WTC11 (cell line): ENCODE results near the gene FMO2.

Experiments used
- ATF3 ChIP-seq: sonication (generic); formaldehyde crosslinking; conservative IDR thresholded peaks from 2 replicates; pipeline ENCODE4 v1.8.1; 2022; ENCODE audit warnings: mild to moderate bottlenecking, missing genetic modification reagents
- CTCF ChIP-seq: fragments of 200-600 bp; IDR thresholded peaks from 2 replicates; pipeline ENCODE4 v1.8.0; 2022; ENCODE audit warnings: antibody characterized with exemption
- E2F1 ChIP-seq: sonication (generic); formaldehyde crosslinking; IDR thresholded peaks from 2 replicates; pipeline ENCODE4 v1.8.0; 2022; ENCODE audit warnings: mild to moderate bottlenecking, missing genetic modification reagents
- E2F5 ChIP-seq: sonication (generic); formaldehyde crosslinking; IDR thresholded peaks from 2 replicates; pipeline ENCODE4 v1.8.1; 2022; ENCODE audit warnings: mild to moderate bottlenecking, moderate library complexity, missing genetic modification reagents
- ETV6 ChIP-seq: sonication (generic); formaldehyde crosslinking; IDR thresholded peaks from 2 replicates; pipeline ENCODE4 v1.8.1; 2022; ENCODE audit warnings: mild to moderate bottlenecking, missing genetic modification reagents
- FOXP4 ChIP-seq: sonication (generic); formaldehyde crosslinking; IDR thresholded peaks from 2 replicates; pipeline ENCODE4 v1.8.0; 2022; ENCODE audit warnings: mild to moderate bottlenecking, missing genetic modification reagents
- GABPB1 ChIP-seq: sonication (generic); formaldehyde crosslinking; IDR thresholded peaks from 2 replicates; pipeline ENCODE4 v1.8.1; 2023; ENCODE audit warnings: mild to moderate bottlenecking, missing genetic modification reagents
- MXD4 ChIP-seq: fragments of 250-450 bp; sonication (Bioruptor Pico); IDR thresholded peaks from 2 replicates; pipeline ENCODE4 v1.8.0; 2021; ENCODE audit warnings: mild to moderate bottlenecking, moderate library complexity, borderline replicate concordance
- NFE2L1 ChIP-seq: sonication (generic); formaldehyde crosslinking; IDR thresholded peaks from 2 replicates; pipeline ENCODE4 v1.8.1; 2023; ENCODE audit warnings: missing genetic modification reagents
- SP1 ChIP-seq: sonication (generic); formaldehyde crosslinking; conservative IDR thresholded peaks from 2 replicates; pipeline ENCODE4 v1.8.1; 2022; ENCODE audit warnings: missing genetic modification reagents
- TEAD1 ChIP-seq: sonication (generic); formaldehyde crosslinking; IDR thresholded peaks from 2 replicates; pipeline ENCODE4 v1.8.0; 2022; ENCODE audit warnings: mild to moderate bottlenecking, missing genetic modification reagents

- TF ChIP-seq CTCF (no peak), TEAD1 (no peak), NFE2L1 (CRISPR knock-in tag) (no peak), GABPB1 (CRISPR knock-in tag) (no peak), SP1 (CRISPR knock-in tag) (no peak), MXD4 (CRISPR knock-in tag) (no peak), ETV6 (CRISPR knock-in tag) (no peak), FOXP4 (no peak), ATF3 (CRISPR knock-in tag) (no peak), E2F5 (CRISPR knock-in tag) (no peak), E2F1 (CRISPR knock-in tag) (no peak)
Observed at GRCh38 chr1:171252482-171252881, 67.4 kb downstream of the FMO2 start.
